Central memory CD8-positive, alpha-beta T cell (primary cell): ENCODE data around the gene ZBTB40.

Experiments
- ATAC-seq: fragments of 150-1000 bp; cut with Tn5 transposase; replicated peaks from 2 replicates; pipeline ENCODE4 v1.10.0; 2022; ENCODE audit warnings: mild to moderate bottlenecking, moderate FRiP score, moderate number of reproducible peaks; ENCODE audit not compliant: poor library complexity, severe bottlenecking; ENCODE audit errors: extremely low read depth
- DNase-seq, 2 donors: peaks; one replicate each; pipeline ENCODE4 v3.0.0; 2021; ENCODE audit warnings: low spot score in 2 of 2
- H3K27ac Mint-ChIP-seq: one replicate; pipeline ENCODE4 v1.8.0; 2022; ENCODE audit warnings: low read depth, mild to moderate bottlenecking, moderate library complexity, mixed read lengths
- H3K27me3 Mint-ChIP-seq: one replicate; pipeline ENCODE4 v1.8.0; 2022; ENCODE audit warnings: mixed read lengths
- H3K36me3 Mint-ChIP-seq: one replicate; pipeline ENCODE4 v1.8.0; 2022; ENCODE audit warnings: mild to moderate bottlenecking, moderate library complexity, mixed read lengths; ENCODE audit not compliant: insufficient read depth
- H3K4me1 Mint-ChIP-seq: one replicate; pipeline ENCODE4 v1.8.0; 2022; ENCODE audit warnings: mixed read lengths
- H3K4me3 Mint-ChIP-seq: one replicate; pipeline ENCODE4 v1.8.0; 2022; ENCODE audit warnings: mild to moderate bottlenecking, moderate library complexity, mixed read lengths
- H3K9me3 Mint-ChIP-seq: one replicate; pipeline ENCODE4 v1.8.0; 2022; ENCODE audit warnings: mixed read lengths

The ZBTB40 gene

DNA sequence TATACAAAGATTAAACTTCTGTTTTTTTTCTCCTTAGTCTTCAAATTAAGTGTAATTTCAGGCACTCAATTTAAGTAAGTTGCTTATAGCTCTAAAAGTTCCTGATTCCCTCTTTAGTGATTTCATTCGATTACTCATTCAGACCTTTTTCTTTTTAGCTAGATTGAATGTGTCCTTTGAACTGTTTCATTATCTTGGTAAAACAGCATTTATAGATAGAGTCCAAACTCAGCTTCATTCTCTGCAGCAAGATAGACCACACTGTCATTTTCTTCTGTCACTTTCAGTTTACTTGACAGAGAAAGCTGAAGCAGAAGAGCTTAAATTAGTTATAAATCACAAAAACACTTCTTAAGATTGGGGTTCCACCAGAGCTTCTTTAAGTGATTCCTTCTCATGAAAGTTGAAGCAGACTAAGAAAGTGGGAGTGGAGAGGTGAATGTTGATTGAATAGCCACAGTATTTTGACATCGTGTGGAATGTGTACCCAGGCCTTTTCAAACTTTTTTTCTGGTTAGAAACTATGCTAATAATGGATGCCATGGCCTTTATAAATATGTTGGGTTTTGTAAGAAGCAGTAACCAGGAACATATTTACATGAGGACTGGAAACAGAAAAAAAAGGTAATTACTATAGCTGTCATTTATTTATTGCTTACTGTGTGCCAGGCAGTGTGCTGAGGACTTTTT lies 52.2 kb downstream of the ZBTB40 start:
- H3K36me3 Mint-ChIP-seq, result peaks cover 23% of the 10 kb centered on the region
- ATAC-seq, result no peak
- DNase-seq, result no peak
- no peaks in the 10 kb centered on the region for H3K9me3 Mint-ChIP-seq
- H3K27me3 Mint-ChIP-seq, result no peaks in the 10 kb centered on the region
- no peaks in the 10 kb centered on the region for H3K4me1 Mint-ChIP-seq
- H3K27ac Mint-ChIP-seq, result no peak overlapping the region
- H3K4me3 Mint-ChIP-seq, result no peak overlapping the region

DNA sequence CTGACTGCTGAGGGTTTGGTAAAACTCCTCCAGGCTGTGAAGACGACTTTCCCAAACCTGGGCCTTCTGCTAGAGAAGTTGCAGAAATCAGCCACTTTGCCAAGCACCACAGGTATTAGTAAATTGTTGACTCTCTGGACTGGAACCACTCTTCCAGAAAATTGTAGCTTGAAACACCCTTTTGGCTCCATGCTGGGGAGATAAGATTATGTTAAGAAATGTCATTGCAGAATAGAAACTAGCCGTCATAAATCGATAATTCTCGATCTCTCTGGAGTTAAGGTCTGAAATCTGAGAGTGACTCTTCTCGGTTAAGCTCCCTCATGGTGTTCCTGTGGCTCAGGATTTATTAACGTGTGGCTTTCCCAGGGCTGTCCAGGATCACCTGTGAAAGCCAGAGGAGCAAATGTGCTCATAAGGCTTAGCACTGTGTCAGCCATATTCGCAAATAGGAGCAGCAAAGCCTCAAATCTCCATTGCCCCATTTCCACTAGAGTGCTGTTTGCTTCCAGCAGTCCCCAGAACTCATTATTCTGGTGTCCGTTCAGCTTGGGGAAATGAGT lies 54.6 kb downstream of the ZBTB40 start:
- no peaks in the 10 kb centered on the region for H3K4me1 Mint-ChIP-seq
- no peaks in the 10 kb centered on the region for H3K27me3 Mint-ChIP-seq
- ATAC-seq, result no peak
- no peak overlapping the region for H3K4me3 Mint-ChIP-seq
- H3K27ac Mint-ChIP-seq, result no peak overlapping the region
- peaks cover 36% of the 10 kb centered on the region for H3K36me3 Mint-ChIP-seq
- H3K9me3 Mint-ChIP-seq, result no peaks in the 10 kb centered on the region
- no peak for DNase-seq

DNA sequence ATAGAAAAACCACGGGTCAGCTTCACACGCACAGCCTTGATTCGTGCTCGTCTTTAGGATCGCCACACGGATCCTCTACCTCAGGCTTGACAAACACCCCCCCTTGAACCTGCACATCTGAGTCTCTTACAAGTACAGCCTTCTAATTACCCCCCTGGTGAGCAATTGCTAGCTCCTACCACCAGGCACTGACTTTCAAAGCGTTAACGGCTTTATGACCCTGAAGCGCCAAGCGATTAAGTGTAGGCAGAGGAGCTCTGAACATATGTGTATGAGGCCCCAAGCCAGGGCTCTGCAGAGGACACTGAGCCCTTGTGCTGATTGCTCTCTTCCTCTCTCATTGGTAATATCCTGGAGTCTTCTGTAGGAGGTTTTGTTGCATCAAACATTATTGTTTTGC lies 55.9 kb downstream of the ZBTB40 start:
- DNase-seq (no peak), ATAC-seq (no peak)
- no peak overlapping the region for H3K27ac Mint-ChIP-seq
- H3K4me3 Mint-ChIP-seq, result no peak overlapping the region
- H3K27me3 Mint-ChIP-seq, result no peaks in the 10 kb centered on the region
- H3K4me1 Mint-ChIP-seq, result no peaks in the 10 kb centered on the region
- peaks cover 44% of the 10 kb centered on the region for H3K36me3 Mint-ChIP-seq
- H3K9me3 Mint-ChIP-seq, result no peaks in the 10 kb centered on the region

GRCh38 chr1:22508329-22508728 lies 56.7 kb downstream of the ZBTB40 start:
- H3K36me3 Mint-ChIP-seq, result peaks cover 46% of the 10 kb centered on the region
- no peaks in the 10 kb centered on the region for H3K9me3 Mint-ChIP-seq
- H3K27me3 Mint-ChIP-seq, result no peaks in the 10 kb centered on the region
- ATAC-seq (no peak), DNase-seq (no peak)
- no peak overlapping the region for H3K27ac Mint-ChIP-seq
- H3K4me3 Mint-ChIP-seq, result no peak overlapping the region
- H3K4me1 Mint-ChIP-seq, result no peaks in the 10 kb centered on the region

- peaks cover 44% of the 10 kb centered on the region for H3K36me3 Mint-ChIP-seq
- H3K27ac Mint-ChIP-seq, result no peak overlapping the region
- no peak overlapping the region for H3K4me3 Mint-ChIP-seq
- H3K9me3 Mint-ChIP-seq, result no peaks in the 10 kb centered on the region
- no peaks in the 10 kb centered on the region for H3K27me3 Mint-ChIP-seq
- H3K4me1 Mint-ChIP-seq, result no peaks in the 10 kb centered on the region
- ATAC-seq (no peak), DNase-seq (no peak)
Observed at GRCh38 chr1:22508991-22509390, 57.3 kb downstream of the ZBTB40 start.

GRCh38 chr1:22509815-22510214 lies 58.2 kb downstream of the ZBTB40 start:
- DNase-seq, result no peak

DNA sequence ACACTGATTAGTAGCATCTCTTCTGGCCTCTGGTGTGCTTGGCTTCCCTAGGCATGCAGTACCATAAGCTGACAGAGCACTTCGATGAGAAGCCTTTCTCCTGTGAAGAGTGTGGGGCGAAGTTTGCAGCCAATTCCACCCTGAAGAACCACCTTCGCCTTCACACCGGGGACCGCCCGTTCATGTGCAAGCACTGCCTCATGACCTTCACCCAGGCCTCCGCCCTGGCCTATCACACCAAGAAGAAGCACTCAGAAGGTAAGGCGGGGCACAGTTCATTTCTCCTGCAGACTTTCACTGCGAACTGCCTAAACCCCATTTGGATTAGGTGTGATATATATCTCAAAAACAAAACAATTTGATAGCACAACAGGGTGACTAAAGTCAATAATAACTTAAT lies 61.2 kb downstream of the ZBTB40 start:
- DNase-seq (no peak), ATAC-seq (no peak)
- Mint-ChIP-seq H3K27me3 (no peaks in the 10 kb centered on the region), H3K4me1 (no peaks in the 10 kb centered on the region), H3K9me3 (no peaks in the 10 kb centered on the region), H3K27ac (no peak overlapping the region), H3K4me3 (no peak overlapping the region), H3K36me3 (peaks cover 49% of the 10 kb centered on the region)

More at GRCh38 chr1:22509815-22510214, 58.2 kb downstream of the ZBTB40 start:
- H3K4me1 Mint-ChIP-seq, result no peaks in the 10 kb centered on the region
- no peak overlapping the region for H3K27ac Mint-ChIP-seq
- no peak overlapping the region for H3K4me3 Mint-ChIP-seq
- no peak for ATAC-seq
- H3K9me3 Mint-ChIP-seq, result no peaks in the 10 kb centered on the region
- H3K36me3 Mint-ChIP-seq, result peaks cover 44% of the 10 kb centered on the region
- H3K27me3 Mint-ChIP-seq, result no peaks in the 10 kb centered on the region

- H3K36me3 Mint-ChIP-seq, result peaks cover 45% of the 10 kb centered on the region
- H3K27me3 Mint-ChIP-seq, result no peaks in the 10 kb centered on the region
- no peaks in the 10 kb centered on the region for H3K9me3 Mint-ChIP-seq
- H3K27ac Mint-ChIP-seq, result no peak overlapping the region
- ATAC-seq, result no peak
- no peak overlapping the region for H3K4me3 Mint-ChIP-seq
- no peak for DNase-seq
- H3K4me1 Mint-ChIP-seq, result no peaks in the 10 kb centered on the region
Observed at GRCh38 chr1:22516906-22517571, 65.4 kb downstream of the ZBTB40 start.

DNA sequence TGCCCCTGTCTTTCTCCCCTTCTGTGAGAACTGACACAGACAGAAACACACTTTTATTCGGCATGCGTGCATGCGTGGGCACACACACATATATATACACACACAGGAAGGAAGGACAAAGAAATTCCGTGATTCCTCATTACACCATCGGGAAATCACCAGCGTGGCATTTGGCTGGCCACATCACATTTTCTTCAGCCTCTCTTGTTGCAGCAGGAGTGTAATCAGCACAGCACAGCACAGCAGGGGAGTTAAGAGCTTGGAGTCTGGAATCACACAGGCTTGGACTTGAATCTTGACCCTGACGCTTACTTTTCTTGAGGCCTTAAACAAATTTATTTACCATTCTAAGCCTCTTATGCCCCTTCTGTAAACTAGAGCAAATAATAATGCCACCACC lies 66.3 kb downstream of the ZBTB40 start:
- Mint-ChIP-seq H3K27me3 (no peaks in the 10 kb centered on the region), H3K9me3 (no peaks in the 10 kb centered on the region), H3K4me3 (no peak overlapping the region), H3K27ac (no peak overlapping the region), H3K36me3 (peaks cover 46% of the 10 kb centered on the region), H3K4me1 (no peaks in the 10 kb centered on the region)
- no peak for DNase-seq
- no peak for ATAC-seq

- H3K27ac Mint-ChIP-seq, result no peak overlapping the region
- H3K9me3 Mint-ChIP-seq, result no peaks in the 10 kb centered on the region
- no peak for DNase-seq
- H3K36me3 Mint-ChIP-seq, result peaks cover 48% of the 10 kb centered on the region
- no peak overlapping the region for H3K4me3 Mint-ChIP-seq
- H3K27me3 Mint-ChIP-seq, result no peaks in the 10 kb centered on the region
- ATAC-seq, result no peak
- H3K4me1 Mint-ChIP-seq, result no peaks in the 10 kb centered on the region
Observed at GRCh38 chr1:22518379-22518778, 66.7 kb downstream of the ZBTB40 start.

- ATAC-seq (no peak), DNase-seq (no peak)
- Mint-ChIP-seq H3K9me3 (no peaks in the 10 kb centered on the region), H3K36me3 (peaks cover 61% of the 10 kb centered on the region), H3K4me3 (no peak overlapping the region), H3K4me1 (no peaks in the 10 kb centered on the region), H3K27me3 (no peaks in the 10 kb centered on the region), H3K27ac (no peak overlapping the region)
Observed at GRCh38 chr1:22520871-22521270, 69.2 kb downstream of the ZBTB40 start.

- Mint-ChIP-seq H3K27ac (no peak overlapping the region), H3K4me1 (no peaks in the 10 kb centered on the region), H3K9me3 (no peaks in the 10 kb centered on the region), H3K4me3 (no peak overlapping the region), H3K36me3 (peaks cover 59% of the 10 kb centered on the region), H3K27me3 (no peaks in the 10 kb centered on the region)
- DNase-seq (no peak), ATAC-seq (no peak)
Observed at GRCh38 chr1:22521692-22522091, 70.0 kb downstream of the ZBTB40 start.

- H3K27me3 Mint-ChIP-seq, result no peaks in the 10 kb centered on the region
- H3K4me3 Mint-ChIP-seq, result no peak overlapping the region
- H3K36me3 Mint-ChIP-seq, result peaks cover 54% of the 10 kb centered on the region
- DNase-seq (no peak), ATAC-seq (no peak)
- no peaks in the 10 kb centered on the region for H3K9me3 Mint-ChIP-seq
- H3K27ac Mint-ChIP-seq, result no peak overlapping the region
- H3K4me1 Mint-ChIP-seq, result no peaks in the 10 kb centered on the region
Observed at GRCh38 chr1:22522221-22522743, 70.6 kb downstream of the ZBTB40 start.
